Erythroblast (primary cell): ENCODE results near the gene OTUB1.

Experiments used
- GATA1 ChIP-seq: IDR thresholded peaks from 2 replicates; pipeline ENCODE4 v1.6.1; 2011; ENCODE audit warnings: low read depth, mild to moderate bottlenecking, control low read depth, low read length, moderate library complexity
- POLR2A ChIP-seq: IDR thresholded peaks from 2 replicates; pipeline ENCODE4 v1.6.1; 2011; ENCODE audit warnings: mild to moderate bottlenecking, low read length

- TF ChIP-seq POLR2A (no peak), GATA1 (no peak)
These were observed 57.3 kb downstream of the OTUB1 start for GRCh38 chr11:64043545-64043944.
